Measurements from ENCODE around the gene GALR1. TPM values are rescaled to one million over a fixed set of nuclear protein-coding genes. Genes with fewer than 3 reads are reported as not detected.

The GALR1 gene
- total RNA-seq, 3 donors from 2014 or later (not counting 1 experiment from before 2014, with no cell fraction given), result not detected

DNA sequence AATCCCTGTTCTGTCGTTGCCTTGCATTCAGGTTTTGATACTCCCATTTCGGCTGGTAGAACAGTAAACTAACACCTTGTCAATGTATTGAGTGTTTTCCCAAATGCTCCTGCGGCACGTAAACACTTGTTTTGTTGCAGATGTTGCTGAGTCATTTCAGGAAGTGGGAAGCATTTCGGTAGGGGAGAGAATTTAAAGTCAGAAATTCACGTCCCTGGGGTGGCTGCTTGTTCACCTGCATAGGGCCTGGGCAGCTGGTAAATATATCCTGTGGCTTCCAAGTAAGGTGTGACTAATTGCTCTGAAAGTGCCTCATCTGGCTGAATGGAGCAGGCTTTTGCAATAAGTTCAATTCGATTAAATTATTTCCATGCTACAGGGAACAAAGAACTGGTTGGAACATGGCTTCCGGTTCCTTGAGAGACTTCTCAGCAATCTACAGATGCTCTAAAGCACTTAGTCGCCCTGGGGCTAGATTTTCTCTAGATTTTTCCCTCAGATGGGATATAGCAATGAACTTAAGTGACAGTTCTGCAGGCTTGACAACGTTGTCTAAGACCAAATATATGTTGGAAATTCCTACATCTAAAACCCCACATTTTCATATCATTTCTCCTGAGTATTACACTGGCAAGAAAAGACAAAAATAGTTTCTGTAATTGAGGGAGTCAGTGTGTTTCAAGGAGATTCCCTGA is 5.2 kb downstream of the GALR1 start:
- TF ChIP-seq, protein P1, sequence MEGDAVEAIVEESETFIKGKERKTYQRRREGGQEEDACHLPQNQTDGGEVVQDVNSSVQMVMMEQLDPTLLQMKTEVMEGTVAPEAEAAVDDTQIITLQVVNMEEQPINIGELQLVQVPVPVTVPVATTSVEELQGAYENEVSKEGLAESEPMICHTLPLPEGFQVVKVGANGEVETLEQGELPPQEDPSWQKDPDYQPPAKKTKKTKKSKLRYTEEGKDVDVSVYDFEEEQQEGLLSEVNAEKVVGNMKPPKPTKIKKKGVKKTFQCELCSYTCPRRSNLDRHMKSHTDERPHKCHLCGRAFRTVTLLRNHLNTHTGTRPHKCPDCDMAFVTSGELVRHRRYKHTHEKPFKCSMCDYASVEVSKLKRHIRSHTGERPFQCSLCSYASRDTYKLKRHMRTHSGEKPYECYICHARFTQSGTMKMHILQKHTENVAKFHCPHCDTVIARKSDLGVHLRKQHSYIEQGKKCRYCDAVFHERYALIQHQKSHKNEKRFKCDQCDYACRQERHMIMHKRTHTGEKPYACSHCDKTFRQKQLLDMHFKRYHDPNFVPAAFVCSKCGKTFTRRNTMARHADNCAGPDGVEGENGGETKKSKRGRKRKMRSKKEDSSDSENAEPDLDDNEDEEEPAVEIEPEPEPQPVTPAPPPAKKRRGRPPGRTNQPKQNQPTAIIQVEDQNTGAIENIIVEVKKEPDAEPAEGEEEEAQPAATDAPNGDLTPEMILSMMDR (IDR thresholded peaks at IDR 0.05), result no peak
- H3K4me1 Mint-ChIP-seq, result peaks cover 6 to 11% of the 10 kb centered on the region in 2 donors
- ATAC-seq, result no peak
- 60% methylated on average over 10 of the region's 10 CpGs for WGBS (ENCODE audit: insufficient coverage)
- Histone ChIP-seq H3K27me3 (ENCODE audit: control insufficient read depth, insufficient read depth, low read length) (peaks cover 29% of the 10 kb centered on the region), H3K27ac (ENCODE audit: low read length) (no peak overlapping the region), H3K36me3 (ENCODE audit: control insufficient read depth, insufficient read depth, low read length) (no peaks in the 10 kb centered on the region), H3K4me3 (ENCODE audit: low read length) (no peak overlapping the region), H3K9me3 (ENCODE audit: control insufficient read depth, insufficient read depth, low read length) (peaks cover 7% of the 10 kb centered on the region), H3K4me1 (ENCODE audit: control insufficient read depth, insufficient read depth, low read length) (peaks cover 10% of the 10 kb centered on the region)
- H3K9me3 Mint-ChIP-seq, result peaks cover 0 to 11% of the 10 kb centered on the region in 2 donors
- H3K27ac Mint-ChIP-seq, result no peak overlapping the region
- no peaks in the 10 kb centered on the region for H3K36me3 Mint-ChIP-seq
- H3K4me3 Mint-ChIP-seq, result no peak overlapping the region
- intact Hi-C loops (cut with micrococcal nuclease), result no loop called here
- peaks cover 36 to 46% of the 10 kb centered on the region in 2 donors for H3K27me3 Mint-ChIP-seq (ENCODE audit: low read depth in 2 of 2)
- DNase-seq, result no peak

DNA sequence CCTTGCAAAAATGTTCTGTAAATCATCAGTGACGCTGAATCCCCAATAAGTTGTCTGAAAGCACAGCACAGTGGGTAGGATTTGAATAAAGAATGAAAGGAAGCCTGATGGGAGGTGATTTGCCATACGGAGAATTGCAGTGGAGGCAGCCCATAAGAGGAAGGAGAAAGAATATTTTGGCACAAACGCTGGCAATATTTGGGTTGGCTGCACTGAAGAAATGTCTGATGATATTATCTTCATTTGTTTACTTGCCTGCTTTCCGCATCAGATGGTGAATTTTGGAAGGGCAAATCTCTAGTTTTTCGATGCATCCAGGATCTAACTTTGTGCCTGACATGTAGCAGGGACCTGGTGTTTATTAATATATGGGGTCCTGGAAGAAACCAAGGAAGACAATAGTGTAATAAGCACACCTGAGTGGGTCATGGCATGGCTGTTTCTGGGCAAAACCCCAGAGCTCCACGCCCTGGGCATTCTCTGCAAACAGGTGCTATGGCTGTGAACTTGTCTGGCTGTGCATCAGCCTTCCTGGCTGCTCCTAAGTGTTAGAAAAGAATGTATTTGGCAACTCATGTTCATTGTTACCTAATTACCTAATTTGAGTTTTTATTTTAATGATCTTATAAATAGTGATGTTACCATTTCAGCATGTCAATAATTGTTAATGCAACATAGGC is 5.9 kb downstream of the GALR1 start:
- Histone ChIP-seq H3K27ac (ENCODE audit: low read length) (no peak overlapping the region), H3K4me3 (ENCODE audit: low read length) (no peak overlapping the region), H3K9me3 (ENCODE audit: control insufficient read depth, insufficient read depth, low read length) (peaks cover 7% of the 10 kb centered on the region), H3K36me3 (ENCODE audit: control insufficient read depth, insufficient read depth, low read length) (no peaks in the 10 kb centered on the region), H3K4me1 (ENCODE audit: control insufficient read depth, insufficient read depth, low read length) (peaks cover 5% of the 10 kb centered on the region), H3K27me3 (ENCODE audit: control insufficient read depth, insufficient read depth, low read length) (peaks cover 26% of the 10 kb centered on the region)
- ATAC-seq (no peak), DNase-seq (no peak)
- Mint-ChIP-seq H3K9me3 (peaks cover 0 to 11% of the 10 kb centered on the region in 2 donors), H3K27me3 (ENCODE audit: low read depth in 2 of 2) (peaks cover 36 to 46% of the 10 kb centered on the region in 2 donors), H3K4me3 (no peak overlapping the region), H3K4me1 (peaks cover 6 to 11% of the 10 kb centered on the region in 2 donors), H3K36me3 (no peaks in the 10 kb centered on the region), H3K27ac (no peak overlapping the region)
- WGBS (ENCODE audit: insufficient coverage), result 70% methylated on average over 5 of the region's 6 CpGs
- TF ChIP-seq, protein P1 (IDR thresholded peaks at IDR 0.05), result no peak
- intact Hi-C loops (cut with micrococcal nuclease), result no loop called here

DNA sequence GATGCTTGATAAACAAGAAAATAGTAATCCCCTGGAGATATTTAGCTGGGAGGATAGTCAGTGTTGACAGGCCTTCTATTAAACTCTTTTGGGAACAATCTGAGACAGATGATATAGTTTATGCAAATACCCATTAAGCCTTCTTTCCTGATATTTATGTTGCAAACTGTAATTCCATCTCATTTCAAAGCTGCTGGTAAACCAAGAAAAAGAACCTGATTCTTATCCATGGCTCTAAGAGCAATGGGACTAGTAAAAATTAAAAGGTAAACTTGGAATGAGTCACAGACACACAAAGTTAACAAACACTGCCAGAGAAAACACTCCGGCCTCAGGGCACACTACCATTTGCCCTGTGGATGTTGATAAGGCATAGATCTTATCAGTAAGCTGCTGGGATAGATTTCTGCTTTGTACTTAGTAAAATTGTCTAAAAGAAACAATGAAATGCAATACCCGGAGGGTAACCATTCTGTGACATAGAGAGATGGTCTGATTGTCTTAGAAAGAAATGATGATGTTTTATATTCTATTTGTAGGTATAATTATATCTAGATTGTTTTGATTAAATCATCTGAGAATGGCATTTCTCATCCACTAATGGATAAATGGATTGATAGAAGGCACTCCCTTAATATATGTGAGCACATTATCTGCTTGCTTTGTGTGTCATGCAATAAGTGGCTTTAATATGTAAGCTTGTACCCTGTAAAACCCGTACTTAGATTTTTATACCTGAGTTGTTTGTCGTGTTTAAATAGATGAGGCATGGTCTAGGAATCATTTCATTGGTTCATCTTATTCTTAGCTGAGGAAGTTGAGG is 13.2 kb downstream of the GALR1 start:
- Histone ChIP-seq H3K4me3 (ENCODE audit: low read length) (no peak overlapping the region), H3K27ac (ENCODE audit: low read length) (no peak overlapping the region), H3K9me3 (ENCODE audit: control insufficient read depth, insufficient read depth, low read length) (peaks cover 11% of the 10 kb centered on the region), H3K36me3 (ENCODE audit: control insufficient read depth, insufficient read depth, low read length) (no peaks in the 10 kb centered on the region), H3K27me3 (ENCODE audit: control insufficient read depth, insufficient read depth, low read length) (no peaks in the 10 kb centered on the region), H3K4me1 (ENCODE audit: control insufficient read depth, insufficient read depth, low read length) (no peaks in the 10 kb centered on the region)
- peaks cover 0 to 6% of the 10 kb centered on the region in 2 donors for H3K4me1 Mint-ChIP-seq
- TF ChIP-seq, protein P1 (IDR thresholded peaks at IDR 0.05), result no peak
- WGBS (ENCODE audit: insufficient coverage), result 61% methylated on average over 4 of the region's 4 CpGs
- H3K27ac Mint-ChIP-seq, result no peak overlapping the region
- no peak for DNase-seq
- intact Hi-C loops (cut with micrococcal nuclease), result no loop called here
- ATAC-seq, result no peak
- H3K36me3 Mint-ChIP-seq, result peaks cover 10% of the 10 kb centered on the region
- H3K4me3 Mint-ChIP-seq, result no peak overlapping the region
- H3K27me3 Mint-ChIP-seq (ENCODE audit: low read depth in 2 of 2), result peaks cover 18 to 33% of the 10 kb centered on the region in 2 donors
- H3K9me3 Mint-ChIP-seq, result peaks cover 6 to 18% of the 10 kb centered on the region in 2 donors

All from natural killer cell (primary cell).